HG03097 (cell line): Measurements from ENCODE around the gene FAM229A.
A peak's percentile ranks its signal among the peaks of the same experiment; 100 is the strongest.
"Not testable (repeated sequence)": the region's sequence is repeated elsewhere in the genome, so short reads cannot be mapped to it uniquely, and the experiment has no call there.

ENCODE experiments used
- ATAC-seq: cut with Tn5 transposase; IDR thresholded peaks from one replicate; pipeline ENCODE4 v1.9.1; 2021; ENCODE audit not compliant: unreplicated experiment, low FRiP score

The FAM229A gene

GRCh38 chr1:32362474-32363313, at the start of gene FAM229A, which contains the start of gene TSSK3:
TSS of gene FAM229A (minus strand) at chr1:32362485. CDS start at chr1:32362091, 394 bp downstream.
TSS of gene TSSK3 (plus strand) at chr1:32362539. CDS start at chr1:32362702, 163 bp downstream.
- no peak for ATAC-seq

- ATAC-seq, result no peak
These were observed 49.0 kb upstream of the FAM229A start for GRCh38 chr1:32411261-32411660.

DNA sequence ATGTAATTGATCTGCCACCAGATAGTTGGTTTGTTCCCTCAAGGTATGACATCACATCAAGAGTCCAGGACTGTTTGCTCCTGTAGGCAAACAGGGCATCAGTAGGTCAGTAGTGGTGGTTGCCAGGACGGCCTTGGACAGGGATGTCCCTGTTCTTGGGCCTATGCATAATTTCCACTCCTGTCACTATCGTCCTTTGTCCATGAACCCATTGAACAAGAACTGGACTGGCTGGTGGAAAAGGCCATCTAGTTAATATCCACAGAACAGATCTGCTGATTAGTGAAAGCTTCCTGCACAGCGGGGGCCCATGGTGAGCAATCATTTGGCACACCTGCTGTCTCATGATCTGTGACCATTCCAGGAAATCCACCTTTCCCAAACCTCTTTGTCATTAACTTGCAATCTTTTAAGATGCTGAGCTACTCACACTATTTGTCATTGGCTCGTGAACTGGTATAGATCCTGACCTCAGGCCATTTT, 44.4 kb upstream of the FAM229A start:
- no peak for ATAC-seq

- no peak for ATAC-seq
These were observed 43.6 kb upstream of the FAM229A start for GRCh38 chr1:32405672-32406467.

DNA sequence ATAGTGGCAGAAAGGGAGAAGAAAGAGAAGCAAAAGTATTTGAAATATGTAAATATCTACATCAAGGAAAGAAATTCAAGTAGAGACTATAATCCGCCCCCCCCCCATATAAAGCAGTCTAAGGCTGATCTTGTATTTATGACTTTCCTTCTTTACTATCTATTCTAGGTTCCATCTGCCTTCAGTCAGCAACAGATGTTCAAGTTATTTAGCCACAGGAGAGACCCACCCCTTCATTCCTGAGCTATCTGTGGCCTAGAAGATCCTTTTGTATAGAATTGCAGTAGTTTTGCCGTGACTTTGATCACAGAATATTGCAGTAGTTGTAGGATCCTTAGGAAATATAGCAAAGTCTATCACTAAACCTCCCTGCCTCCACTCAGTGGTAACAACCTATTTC, 42.7 kb upstream of the FAM229A start:
- ATAC-seq, result no peak

- ATAC-seq, result no peak
These were observed 38.8 kb upstream of the FAM229A start for GRCh38 chr1:32400876-32401631.

DNA sequence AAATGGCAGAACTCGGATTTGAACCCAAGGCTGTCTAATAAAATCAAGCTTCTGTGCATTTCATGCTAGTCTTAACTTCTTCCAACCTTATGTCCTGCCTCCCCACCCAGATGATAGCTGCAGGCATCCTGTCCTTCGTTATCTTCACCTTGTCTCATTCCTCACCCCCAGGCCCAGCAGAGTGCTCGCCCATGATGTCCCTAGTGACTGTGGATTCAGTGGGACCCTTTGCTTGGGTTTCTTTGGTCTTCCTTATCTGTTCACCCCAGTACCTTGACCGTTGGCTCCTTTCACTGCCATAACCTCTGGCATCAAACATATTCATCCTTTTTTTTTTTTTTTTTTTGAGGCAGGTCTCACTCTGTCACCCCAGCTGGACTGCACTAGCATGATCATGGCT, 37.6 kb upstream of the FAM229A start:
- no peak for ATAC-seq

DNA sequence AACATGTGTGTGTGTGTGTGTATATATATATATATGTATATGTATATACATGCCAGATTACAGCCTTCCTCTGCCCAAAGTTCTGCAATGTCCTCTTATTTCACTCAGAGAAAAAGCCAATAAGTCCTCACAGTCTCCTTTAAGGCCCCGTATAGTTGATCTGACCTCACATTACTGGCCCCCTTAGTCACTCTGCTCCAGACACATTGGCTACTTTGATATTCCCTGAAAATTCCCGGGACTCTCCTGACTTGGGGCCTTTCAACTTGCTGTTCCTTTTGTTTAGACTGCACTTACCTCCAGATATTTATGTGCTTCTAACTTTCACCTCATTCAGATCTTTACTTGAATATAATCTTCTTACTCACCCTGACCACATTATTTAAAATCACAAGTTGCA, 36.1 kb upstream of the FAM229A start:
- no peak for ATAC-seq

DNA sequence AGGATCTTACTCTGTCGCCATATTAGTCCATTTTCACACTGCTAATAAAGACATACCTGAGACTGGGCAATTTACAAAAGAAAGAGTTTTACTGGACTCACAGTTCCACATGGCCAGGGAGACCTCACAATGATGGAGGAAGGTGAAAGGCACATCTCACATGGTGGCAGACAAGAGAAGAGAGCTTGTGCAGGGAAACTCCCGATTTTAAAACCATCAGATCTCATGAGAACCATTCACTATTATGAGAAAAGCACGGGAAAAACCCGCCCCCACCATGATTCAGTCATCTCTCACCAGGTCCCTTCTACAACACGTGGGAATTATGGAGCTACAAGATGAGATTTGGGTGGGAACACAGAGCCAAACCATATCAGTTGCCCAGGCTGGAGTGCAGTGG, 34.2 kb upstream of the FAM229A start:
- not testable (repeated sequence) for ATAC-seq

- no peak for ATAC-seq
These were observed 32.7 kb upstream of the FAM229A start for GRCh38 chr1:32394890-32395432.

GRCh38 chr1:32394141-32394889, 32.0 kb upstream of the FAM229A start, which contains the start of gene BSDC1:
TSS of gene BSDC1 (minus strand) at chr1:32394441. CDS start at chr1:32394414, 27 bp downstream.
- peak; percentile 93 for ATAC-seq

DNA sequence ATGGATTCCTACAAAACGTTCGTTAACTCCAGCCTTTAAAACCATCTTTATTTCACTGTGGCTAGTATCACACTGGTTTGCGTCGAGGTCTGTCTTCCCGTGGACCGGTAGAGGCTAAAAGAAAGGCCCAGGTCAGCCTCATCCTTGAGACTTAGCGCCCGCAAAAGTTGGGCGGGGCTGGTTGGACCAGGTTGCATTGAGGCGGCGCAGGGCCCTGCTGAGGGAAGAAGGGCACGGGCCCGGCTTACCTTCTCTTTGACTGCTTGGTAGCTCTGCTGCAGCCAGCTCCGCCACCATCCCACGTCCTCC, 31.5 kb upstream of the FAM229A start:
- ATAC-seq, result no peak

DNA sequence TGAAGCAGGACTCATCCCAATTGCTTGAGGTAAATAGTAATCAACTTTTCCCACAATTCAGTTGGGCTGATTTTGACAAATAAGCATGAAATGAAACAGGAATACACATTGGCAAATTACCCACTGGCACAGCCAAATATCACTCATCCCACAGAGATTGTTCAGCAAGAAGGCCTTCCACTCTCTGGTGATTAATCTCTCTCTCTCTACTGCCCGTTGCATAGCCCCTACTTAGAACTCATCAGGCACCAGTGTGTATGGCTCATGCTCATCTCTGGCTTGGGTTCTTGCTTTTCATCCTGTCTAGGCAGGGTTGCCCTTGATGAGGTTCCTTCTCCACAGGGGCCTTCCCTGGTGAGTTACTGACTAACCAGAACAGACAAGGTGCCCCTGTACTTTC, 30.9 kb upstream of the FAM229A start:
- ATAC-seq, result no peak

DNA sequence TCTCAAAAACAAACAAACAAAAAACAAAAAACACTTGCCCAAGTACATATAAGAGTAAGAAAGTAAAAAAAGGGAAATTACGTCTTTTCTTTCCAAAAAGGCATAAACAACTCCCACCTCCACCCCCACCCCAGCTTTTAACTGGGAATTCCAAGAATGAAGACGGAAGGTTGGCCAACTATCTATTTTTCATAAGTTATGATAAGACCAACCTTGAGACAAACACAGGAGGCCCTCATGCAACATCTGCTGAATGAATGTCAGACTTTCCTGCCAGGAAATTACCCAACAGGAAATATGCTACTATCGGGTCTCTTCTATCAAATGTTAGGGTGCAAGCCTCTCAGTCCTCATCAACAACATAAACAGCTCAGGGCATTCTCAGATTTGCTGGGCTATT, 30.0 kb upstream of the FAM229A start:
- ATAC-seq, result no peak

GRCh38 chr1:32390904-32391870, 28.9 kb upstream of the FAM229A start:
- ATAC-seq, result no peak

DNA sequence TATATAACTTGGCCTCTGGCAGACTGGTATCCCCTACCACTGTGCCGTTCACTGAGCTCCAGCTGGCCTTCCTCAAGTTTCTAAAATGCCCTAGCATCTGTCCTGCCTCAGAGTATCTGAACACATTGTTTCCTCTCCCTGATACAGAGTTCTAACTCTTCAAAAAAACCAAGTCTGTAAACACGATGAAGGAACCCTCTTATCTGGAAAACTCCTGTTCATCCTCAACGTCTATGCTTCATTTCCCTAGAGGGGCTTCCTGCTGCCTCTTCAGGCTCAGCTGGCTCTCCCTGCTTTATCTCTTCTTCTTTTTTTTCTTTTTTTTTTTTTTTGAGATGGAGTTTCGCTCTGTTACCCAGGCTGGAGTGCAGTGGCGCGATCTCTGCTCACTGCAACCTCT, 26.4 kb upstream of the FAM229A start:
- ATAC-seq, result no peak

- ATAC-seq, result no peak
These were observed 24.5 kb upstream of the FAM229A start for GRCh38 chr1:32386676-32387392.

DNA sequence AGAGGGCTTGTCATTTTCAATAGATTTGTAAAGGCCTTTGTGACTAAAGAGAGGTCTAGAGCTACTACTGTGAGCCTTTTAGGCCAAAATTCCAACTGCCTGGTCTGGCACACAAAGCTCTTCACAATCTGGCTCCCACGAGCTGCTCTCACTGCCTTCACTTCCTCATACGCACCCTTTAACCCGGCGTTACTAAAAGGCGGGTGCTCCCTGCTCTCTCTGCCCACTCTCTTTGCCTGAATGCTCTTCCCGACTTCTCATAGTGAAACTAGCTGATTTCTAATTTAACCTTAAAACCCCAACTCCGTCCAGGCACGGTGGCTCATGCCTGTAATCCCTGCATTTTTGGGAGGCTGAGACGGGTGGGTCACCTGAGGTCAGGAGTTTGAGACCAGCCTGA, 17.8 kb upstream of the FAM229A start:
- no peak for ATAC-seq
